HUES6 (cell line): Measurements from ENCODE around the gene KMT2C.
"Not testable (repeated sequence)": the region's sequence is repeated elsewhere in the genome, so short reads cannot be mapped to it uniquely, and the experiment has no call there.

Experiments
- H3K27ac ChIP-seq: 2 replicates; pipeline ENCODE4 v1.7.0; 2013; ENCODE audit warnings: low read depth, mild to moderate bottlenecking, low read length, inconsistent platforms
- H3K27me3 ChIP-seq: 2 replicates; pipeline ENCODE4 v1.6.1; 2013; ENCODE audit warnings: low read length; ENCODE audit not compliant: control insufficient read depth, insufficient read depth
- H3K36me3 ChIP-seq: 2 replicates; pipeline ENCODE4 v1.6.1; 2013; ENCODE audit warnings: low read length; ENCODE audit not compliant: control insufficient read depth, insufficient read depth
- H3K4me1 ChIP-seq: 2 replicates; pipeline ENCODE4 v1.6.1; 2013; ENCODE audit warnings: low read length; ENCODE audit not compliant: control insufficient read depth, insufficient read depth
- H3K4me3 ChIP-seq: 2 replicates; pipeline ENCODE4 v1.5.1; 2013; ENCODE audit warnings: low read depth, low read length
- H3K9ac ChIP-seq: one replicate; pipeline ENCODE4 v1.6.1; 2013; ENCODE audit warnings: mild to moderate bottlenecking, low read length
- H3K9me3 ChIP-seq: 2 replicates; pipeline ENCODE4 v1.6.1; 2013; ENCODE audit warnings: low read depth, low read length; ENCODE audit not compliant: control insufficient read depth, insufficient read depth

KMT2C gene

DNA sequence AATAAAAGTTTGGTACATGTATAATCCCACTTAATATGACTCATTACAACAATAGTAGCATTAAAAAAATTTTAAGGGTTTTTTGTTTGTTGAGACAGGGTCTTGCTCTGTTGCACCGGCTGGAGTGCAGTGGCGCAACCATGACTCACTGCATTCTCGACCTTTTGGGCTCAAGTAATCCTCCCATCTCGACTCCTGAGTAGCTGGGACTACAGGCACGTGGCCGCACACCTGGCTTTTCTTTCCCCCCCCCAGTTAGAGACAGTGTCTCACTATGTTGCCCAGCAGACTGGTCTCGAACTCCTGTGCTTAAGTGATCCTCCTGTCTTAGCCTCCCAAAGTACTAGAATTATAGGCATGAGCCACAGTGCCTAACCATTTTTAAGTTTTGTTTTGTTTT, 40.7 kb downstream of the KMT2C start:
- Histone ChIP-seq H3K9ac (no peak overlapping the region), H3K4me3 (no peak overlapping the region), H3K27me3 (no peaks in the 10 kb centered on the region), H3K27ac (no peak overlapping the region), H3K4me1 (peaks cover 3% of the 10 kb centered on the region; the same call in 1 of the 2 replicates), H3K36me3 (no peaks in the 10 kb centered on the region), H3K9me3 (peaks cover 6% of the 10 kb centered on the region)

DNA sequence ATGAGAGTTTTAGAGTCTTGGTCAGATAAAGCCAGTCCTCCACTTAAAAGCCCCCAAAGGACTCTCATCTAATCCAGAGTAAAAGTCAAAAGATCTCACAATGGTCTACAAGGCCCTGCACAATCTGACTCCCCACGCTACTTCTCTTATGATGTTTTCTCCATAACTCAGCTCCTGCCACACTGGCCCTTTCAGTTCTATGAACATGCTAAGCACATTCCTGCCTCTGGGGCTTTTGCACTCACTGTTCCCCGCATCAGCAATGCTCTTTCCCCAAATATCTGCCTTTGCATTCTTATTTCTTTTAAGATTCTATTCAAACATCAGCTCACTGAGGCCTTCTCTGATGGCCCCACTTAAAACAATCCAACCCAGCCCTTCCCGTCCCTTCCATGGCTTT, 41.6 kb downstream of the KMT2C start:
- not testable (repeated sequence) for H3K27ac ChIP-seq, H3K9ac ChIP-seq, H3K4me1 ChIP-seq, H3K36me3 ChIP-seq, H3K4me3 ChIP-seq, H3K27me3 ChIP-seq, H3K9me3 ChIP-seq

DNA sequence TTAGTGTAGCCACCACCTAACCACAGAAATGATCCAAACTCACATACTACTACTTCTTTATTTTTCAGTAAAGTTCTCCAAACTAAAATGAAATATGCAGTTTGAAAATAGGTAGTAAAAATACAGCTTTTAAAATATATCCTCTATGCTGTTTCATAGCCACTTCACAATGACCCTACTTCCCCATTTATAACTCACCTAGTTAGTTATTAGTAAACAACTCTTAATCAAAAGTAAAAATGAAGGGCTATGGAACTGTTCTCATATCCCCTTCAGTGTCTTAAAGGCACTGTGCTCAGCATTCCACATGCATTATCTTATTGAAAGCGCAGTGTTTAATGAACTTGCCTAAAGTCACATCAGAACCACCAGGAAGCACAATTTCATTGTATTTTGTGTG, 43.5 kb downstream of the KMT2C start:
- Histone ChIP-seq H3K9me3 (peaks cover 8% of the 10 kb centered on the region), H3K4me3 (no peak overlapping the region), H3K4me1 (no peaks in the 10 kb centered on the region), H3K27ac (no peak overlapping the region), H3K36me3 (no peaks in the 10 kb centered on the region), H3K9ac (no peak overlapping the region), H3K27me3 (no peaks in the 10 kb centered on the region)

DNA sequence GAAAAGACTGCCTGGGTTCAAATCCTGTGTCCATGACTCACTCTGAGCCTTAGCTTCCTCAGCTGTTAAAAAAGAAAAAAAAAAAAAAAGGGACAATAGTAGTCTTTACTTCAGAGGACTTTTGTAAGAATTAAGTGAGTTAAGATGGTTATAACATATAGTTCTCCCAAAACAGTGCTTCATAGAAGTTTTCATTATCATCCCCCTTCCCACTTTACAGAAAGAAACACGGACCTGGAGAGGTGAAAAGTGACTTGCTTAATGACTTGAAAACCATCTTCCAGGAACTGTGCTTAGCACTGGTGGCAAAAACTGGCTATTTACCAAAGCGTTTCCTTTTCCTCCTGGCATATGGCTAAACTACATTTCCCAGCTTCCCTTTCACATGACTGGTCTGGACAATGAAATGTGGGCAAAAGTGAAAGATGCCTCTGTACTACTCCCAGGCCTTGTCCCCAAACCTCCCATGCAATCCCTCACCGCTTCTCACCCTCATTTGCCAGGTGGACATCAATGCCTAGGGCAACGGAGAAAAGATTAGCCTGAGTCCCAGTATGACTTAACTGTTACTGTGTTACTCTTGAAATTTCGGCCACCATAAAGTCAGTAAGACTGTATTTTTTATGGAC, 49.6 kb downstream of the KMT2C start:
- not testable (repeated sequence) for H3K36me3 ChIP-seq

DNA sequence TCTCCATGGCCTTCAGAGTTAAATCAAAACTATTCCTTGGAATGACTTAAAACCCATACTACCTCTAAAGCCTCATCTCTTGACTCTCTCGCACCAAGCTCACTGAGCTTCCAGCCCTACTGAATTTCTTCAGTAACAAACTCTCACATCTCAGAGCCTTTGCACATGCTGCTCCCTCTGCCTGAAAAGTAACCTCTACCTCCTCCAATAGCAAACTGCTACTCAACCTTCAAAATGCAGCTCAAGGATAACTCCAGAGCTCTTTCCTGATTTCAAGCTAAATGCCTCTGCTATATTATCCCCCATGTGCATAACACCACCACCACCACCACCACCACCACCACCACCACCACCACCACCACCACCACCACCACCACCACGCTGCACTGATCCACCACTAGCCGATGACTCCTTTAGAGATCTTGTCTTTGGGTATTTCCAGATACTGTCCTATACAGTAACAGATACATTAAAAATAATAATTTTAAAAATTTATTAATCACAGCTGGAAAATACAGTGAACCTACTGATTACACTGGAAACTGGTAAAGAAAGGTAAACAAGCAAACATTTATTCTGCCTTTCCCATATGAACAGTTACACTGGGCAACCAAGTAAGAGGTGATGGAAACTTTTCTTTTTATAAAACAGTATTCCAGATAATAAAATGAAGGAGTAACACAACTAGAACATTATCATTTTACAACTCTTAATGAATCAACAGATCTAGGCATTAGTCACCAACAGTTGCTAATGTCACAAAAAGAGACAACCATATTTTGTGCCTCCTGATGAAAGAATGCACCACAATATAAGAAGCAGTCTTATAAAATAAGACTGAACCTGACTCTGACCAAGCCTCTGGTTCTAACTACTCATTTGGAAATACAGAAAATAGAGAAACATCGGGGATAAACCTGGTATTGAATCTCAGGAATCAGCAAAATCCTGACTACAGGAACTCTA, 51.3 kb downstream of the KMT2C start:
- not testable (repeated sequence) for H3K9ac ChIP-seq, H3K4me3 ChIP-seq, H3K36me3 ChIP-seq, H3K27me3 ChIP-seq, H3K27ac ChIP-seq, H3K4me1 ChIP-seq
- H3K9me3 ChIP-seq, result peaks cover 40% of the 10 kb centered on the region

More for the DNA sequence above, 49.6 kb downstream of the KMT2C start:
- H3K4me3 ChIP-seq, H3K27me3 ChIP-seq, H3K9ac ChIP-seq, H3K27ac ChIP-seq, H3K4me1 ChIP-seq: not testable (repeated sequence)
- H3K9me3 ChIP-seq, result peaks cover 30% of the 10 kb centered on the region

DNA sequence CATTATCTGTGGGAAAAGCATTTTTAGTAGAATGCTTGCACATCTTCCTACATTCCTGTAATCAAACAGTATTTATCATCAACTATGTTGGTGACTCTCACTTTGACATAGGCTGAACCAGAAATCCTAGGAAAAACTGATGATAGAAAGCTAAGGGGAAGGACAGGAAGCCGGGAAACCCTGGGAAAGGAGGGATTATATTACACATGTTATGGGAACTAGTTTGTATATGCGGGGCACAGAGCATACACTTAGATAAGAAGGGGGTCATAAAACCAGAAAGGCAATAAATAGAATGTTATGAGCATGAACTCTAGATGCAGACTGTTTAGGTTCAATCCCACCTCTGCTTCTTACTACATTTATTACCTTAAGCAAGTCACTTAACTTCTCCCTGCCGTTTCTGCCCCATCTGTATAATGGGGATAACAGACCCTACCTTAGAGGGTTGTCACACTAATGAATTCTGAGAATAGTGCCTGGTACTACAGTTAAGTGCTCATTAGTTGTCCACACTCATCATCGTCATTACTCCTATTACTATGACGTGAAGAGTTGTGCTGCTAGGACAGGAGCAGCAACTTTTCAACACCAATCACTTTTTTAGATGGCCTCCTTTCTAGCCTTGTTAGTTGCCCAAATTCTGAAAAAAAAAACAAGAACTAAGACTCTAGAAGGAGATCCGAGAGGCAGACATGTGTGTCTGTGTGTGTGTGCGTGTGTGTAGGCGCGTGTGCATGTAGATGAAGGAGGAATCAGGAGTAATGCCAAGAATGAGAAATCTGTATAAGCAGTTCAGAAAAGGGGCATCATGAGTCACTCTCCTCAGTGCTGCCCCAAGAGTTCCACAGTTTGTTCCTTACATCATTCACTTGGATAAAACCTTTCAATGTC, 52.2 kb downstream of the KMT2C start:
- Histone ChIP-seq H3K4me3 (no peak overlapping the region), H3K9me3 (peaks cover 41% of the 10 kb centered on the region), H3K27ac (no peak overlapping the region), H3K36me3 (no peaks in the 10 kb centered on the region), H3K4me1 (peaks cover 8% of the 10 kb centered on the region), H3K27me3 (no peaks in the 10 kb centered on the region), H3K9ac (no peak overlapping the region)

DNA sequence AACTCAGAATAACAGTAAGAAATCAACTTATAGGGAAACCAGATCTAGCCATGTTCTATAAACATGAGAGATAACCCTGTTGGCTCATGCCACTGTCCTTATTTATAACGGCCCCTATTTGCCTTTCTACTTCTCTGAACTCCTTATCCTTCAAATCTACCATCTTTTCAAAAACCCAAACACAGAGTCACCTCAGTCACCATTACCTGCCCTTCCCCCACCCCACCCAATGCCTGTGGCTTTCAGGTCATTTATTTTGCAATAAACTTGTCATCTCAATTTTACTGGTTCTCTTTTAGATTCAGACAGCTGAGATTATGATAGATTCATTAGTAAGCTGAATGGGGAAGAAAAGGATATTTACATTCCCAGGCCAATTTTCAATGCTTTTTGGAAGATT, 53.6 kb downstream of the KMT2C start:
- no peak overlapping the region for H3K4me3 ChIP-seq
- no peak overlapping the region for H3K27ac ChIP-seq
- no peaks in the 10 kb centered on the region for H3K27me3 ChIP-seq
- H3K4me1 ChIP-seq, result peaks cover 8% of the 10 kb centered on the region
- H3K9ac ChIP-seq, result no peak overlapping the region
- no peaks in the 10 kb centered on the region for H3K36me3 ChIP-seq
- peaks cover 43% of the 10 kb centered on the region for H3K9me3 ChIP-seq

DNA sequence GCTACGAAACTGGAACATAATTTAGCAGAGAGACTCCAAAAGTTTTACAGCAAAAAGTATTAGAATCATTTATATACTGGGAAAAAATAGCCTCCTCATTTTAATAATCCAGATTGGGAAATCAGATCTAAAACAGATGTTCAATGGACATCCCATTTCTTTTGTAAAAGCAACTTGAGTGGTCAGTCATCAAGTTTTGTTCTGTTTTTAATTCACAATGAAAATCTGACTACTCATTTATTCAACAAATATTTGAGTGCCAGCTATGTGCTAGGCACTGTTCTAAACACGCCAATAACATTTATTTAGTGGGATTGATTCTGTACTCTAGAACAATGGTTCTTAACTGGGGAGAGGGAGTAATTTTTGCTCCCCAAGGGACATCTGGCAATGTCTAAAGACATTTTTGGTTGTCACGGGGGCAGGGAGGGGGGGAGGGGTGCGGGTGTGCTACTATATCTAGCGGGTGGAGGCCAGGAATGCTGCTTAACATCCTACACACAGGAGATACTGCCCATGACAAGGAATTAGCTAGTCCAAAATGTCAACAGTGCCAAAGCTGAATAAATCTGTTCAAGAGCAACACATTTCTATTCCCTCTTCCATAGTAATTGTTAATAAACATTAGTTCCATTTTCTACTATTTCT, 54.7 kb downstream of the KMT2C start:
- H3K4me3 ChIP-seq, H3K36me3 ChIP-seq, H3K4me1 ChIP-seq, H3K27ac ChIP-seq, H3K27me3 ChIP-seq, H3K9ac ChIP-seq: not testable (repeated sequence)
- peaks cover 45% of the 10 kb centered on the region for H3K9me3 ChIP-seq

DNA sequence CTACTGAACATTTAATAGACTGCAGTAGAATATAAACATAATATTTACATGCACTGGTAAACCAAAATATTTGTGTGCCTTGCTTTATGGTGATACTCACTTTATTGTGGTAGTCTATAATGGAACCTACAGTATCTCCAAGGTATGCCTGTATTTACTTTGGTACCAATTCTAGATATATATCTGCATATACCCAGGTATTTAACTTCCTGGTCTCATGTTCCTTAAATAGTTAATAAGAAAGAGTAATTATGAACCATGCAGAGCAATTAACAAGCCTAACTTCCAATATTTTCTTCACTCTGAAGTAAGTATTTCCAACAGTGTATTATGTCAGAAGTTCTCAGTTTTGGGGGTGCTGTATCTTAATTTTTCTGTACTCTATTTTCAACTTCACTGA, 57.3 kb downstream of the KMT2C start:
- H3K27ac ChIP-seq, H3K4me1 ChIP-seq, H3K36me3 ChIP-seq, H3K9ac ChIP-seq, H3K27me3 ChIP-seq, H3K4me3 ChIP-seq: not testable (repeated sequence)
- H3K9me3 ChIP-seq, result peaks cover 37% of the 10 kb centered on the region

DNA sequence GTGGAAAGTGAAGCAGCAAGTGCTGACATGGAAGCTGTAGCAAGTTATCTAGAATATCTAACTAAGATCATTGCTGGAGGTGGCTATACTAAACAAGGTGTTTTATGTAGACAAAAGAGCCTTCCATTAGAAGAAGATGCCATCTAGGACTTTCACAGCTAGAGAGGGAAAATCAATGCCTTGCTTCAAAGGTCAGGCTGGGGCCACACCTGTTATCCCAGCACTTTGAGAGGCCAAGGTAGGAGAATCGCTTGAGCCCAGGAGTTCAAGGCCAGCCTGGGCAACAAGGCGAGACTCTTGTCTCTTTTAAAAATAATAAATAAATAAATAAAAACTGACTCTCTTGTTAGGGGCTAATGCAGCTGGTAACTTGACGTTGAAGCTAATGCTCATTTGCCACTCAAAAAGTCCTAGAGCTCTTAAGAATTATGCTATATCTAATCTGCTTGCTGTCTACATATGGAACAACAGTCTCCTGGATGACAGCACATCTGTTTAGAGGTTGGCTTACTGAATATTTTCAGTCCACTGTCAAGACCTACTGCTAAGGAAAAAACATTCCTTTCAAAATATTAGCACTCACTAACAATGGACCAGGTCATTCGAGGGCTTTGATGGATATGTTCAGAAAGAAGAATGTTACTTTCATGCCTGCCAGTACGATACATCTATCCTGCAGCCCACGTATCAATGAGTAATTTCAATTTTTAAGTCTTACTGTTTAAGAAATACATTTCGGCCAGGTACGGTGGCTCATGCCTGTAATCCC, 58.9 kb downstream of the KMT2C start:
- H3K4me1 ChIP-seq, H3K9ac ChIP-seq, H3K36me3 ChIP-seq, H3K27ac ChIP-seq, H3K4me3 ChIP-seq, H3K27me3 ChIP-seq: not testable (repeated sequence)
- peaks cover 29% of the 10 kb centered on the region for H3K9me3 ChIP-seq
